B cell (primary cell): Measurements from ENCODE around the gene TRIM72.

ENCODE experiments used
- CTCF ChIP-seq: fragments of 200-600 bp; IDR thresholded peaks from one replicate; pipeline ENCODE4 v1.8.0; 2022; ENCODE audit warnings: antibody characterized with exemption, mild to moderate bottlenecking
- EZH2 ChIP-seq: IDR thresholded peaks from 2 replicates; pipeline ENCODE4 v1.6.1; 2012; ENCODE audit warnings: borderline replicate concordance, low read depth, mild to moderate bottlenecking, moderate library complexity, low read length; ENCODE audit not compliant: insufficient read depth, poor library complexity, severe bottlenecking

- TF ChIP-seq CTCF (no peak), EZH2 (no peak)
Observed at GRCh38 chr16:31167315-31167714, 46.6 kb upstream of the TRIM72 start.
